Measurements from ENCODE around the gene ENDOU. TPM values are rescaled to one million over a fixed set of nuclear protein-coding genes. Genes with fewer than 3 reads are reported as not detected.
A peak's percentile ranks its signal among the peaks of the same experiment; 100 is the strongest.

ENDOU gene
- polyA plus RNA-seq, 3 donors, result 0.17 to 0.40 TPM; not detected in 1

DNA sequence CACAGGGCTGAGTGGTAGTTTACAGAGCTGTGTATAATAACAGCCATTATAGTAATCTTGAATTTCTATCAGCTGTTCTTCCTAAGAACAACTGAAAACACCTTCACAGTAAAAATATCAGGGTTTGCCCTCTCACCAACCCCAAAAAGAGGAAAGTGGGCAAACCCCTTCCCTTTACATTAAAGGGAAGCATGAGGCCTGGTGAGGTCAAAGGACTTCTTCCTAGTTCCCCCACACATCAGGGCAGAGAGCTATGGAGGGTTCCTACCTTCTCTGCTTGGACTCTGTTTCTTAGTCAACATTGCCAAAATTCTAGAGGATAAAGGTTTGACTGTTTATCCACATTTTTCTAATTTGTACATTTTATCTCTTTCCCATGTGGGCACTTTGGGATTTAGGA lies 15.0 kb downstream of the ENDOU start:
- H3K9me3 Mint-ChIP-seq, result no peaks in the 10 kb centered on the region
- H3K27ac ChIP-seq (ENCODE audit: low read depth in 1 of 2, low read length in 2 of 2), result peak overlapping the region; percentile 78 to 95
- H3K4me2 ChIP-seq (replicated peaks; ENCODE audit: extremely low read depth, low read length, poor library complexity, severe bottlenecking), result peak overlapping the region; percentile 57
- H3K27me3 Mint-ChIP-seq (ENCODE audit: low read depth in 3 of 3), result peaks cover 0 to 4% (median 0%) of the 10 kb centered on the region in 3 donors
- H3K4me1 Mint-ChIP-seq, result peaks cover 67% of the 10 kb centered on the region
- H3K36me3 ChIP-seq (replicated peaks in 1 of 2; ENCODE audit: control insufficient read depth in 1 of 2, insufficient read depth in 2 of 2, low read length in 2 of 2), result no peaks in the 10 kb centered on the region
- peaks cover 0 to 9% of the 10 kb centered on the region in 2 donors for H3K36me3 Mint-ChIP-seq
- peaks cover 58 to 71% of the 10 kb centered on the region in 2 donors for H3K4me1 ChIP-seq (ENCODE audit: control insufficient read depth in 1 of 2, insufficient read depth in 2 of 2, low read length in 2 of 2)
- peak overlapping the region; percentile 83 to 93 (median 91) for H3K27ac Mint-ChIP-seq
- no peaks in the 10 kb centered on the region for H3K27me3 ChIP-seq (ENCODE audit: control insufficient read depth in 2 of 2, insufficient read depth in 2 of 2, low read length in 2 of 2)
- H3K4me3 Mint-ChIP-seq, result peak overlapping the region in 1 of 2 donors; percentile 57
- no peak overlapping the region for H2AFZ ChIP-seq (ENCODE audit: insufficient read depth, low read depth, low read length, poor library complexity, severe bottlenecking)
- no peaks in the 10 kb centered on the region for H4K20me1 ChIP-seq (ENCODE audit: insufficient read depth, low read length)
- peaks cover 40% of the 10 kb centered on the region for H3K79me2 ChIP-seq (ENCODE audit: insufficient read depth, low read length)
- H3K9me3 ChIP-seq (replicated peaks in 1 of 2; ENCODE audit: control insufficient read depth in 1 of 2, insufficient read depth in 1 of 2, low read length in 2 of 2), result no peaks in the 10 kb centered on the region
- H3K9ac ChIP-seq (ENCODE audit: insufficient read depth, low read length, poor library complexity, severe bottlenecking), result no peak overlapping the region
- DNase-seq, result peak; percentile 40 to 78 (median 54)
- intact Hi-C loops (cut with micrococcal nuclease), result loop anchor here (10.0 kb wide), 2 partner anchors 235 to 245 kb away; no protein-coding TSS in a partner anchor
- TF ChIP-seq, protein P1, sequence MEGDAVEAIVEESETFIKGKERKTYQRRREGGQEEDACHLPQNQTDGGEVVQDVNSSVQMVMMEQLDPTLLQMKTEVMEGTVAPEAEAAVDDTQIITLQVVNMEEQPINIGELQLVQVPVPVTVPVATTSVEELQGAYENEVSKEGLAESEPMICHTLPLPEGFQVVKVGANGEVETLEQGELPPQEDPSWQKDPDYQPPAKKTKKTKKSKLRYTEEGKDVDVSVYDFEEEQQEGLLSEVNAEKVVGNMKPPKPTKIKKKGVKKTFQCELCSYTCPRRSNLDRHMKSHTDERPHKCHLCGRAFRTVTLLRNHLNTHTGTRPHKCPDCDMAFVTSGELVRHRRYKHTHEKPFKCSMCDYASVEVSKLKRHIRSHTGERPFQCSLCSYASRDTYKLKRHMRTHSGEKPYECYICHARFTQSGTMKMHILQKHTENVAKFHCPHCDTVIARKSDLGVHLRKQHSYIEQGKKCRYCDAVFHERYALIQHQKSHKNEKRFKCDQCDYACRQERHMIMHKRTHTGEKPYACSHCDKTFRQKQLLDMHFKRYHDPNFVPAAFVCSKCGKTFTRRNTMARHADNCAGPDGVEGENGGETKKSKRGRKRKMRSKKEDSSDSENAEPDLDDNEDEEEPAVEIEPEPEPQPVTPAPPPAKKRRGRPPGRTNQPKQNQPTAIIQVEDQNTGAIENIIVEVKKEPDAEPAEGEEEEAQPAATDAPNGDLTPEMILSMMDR (IDR thresholded peaks at IDR 0.05), result no peak
- H3K4me3 ChIP-seq (replicated peaks in 1 of 3; ENCODE audit: low read depth in 2 of 3, low read length in 3 of 3), result peak overlapping the region in 1 of 3 experiments; percentile 88

DNA sequence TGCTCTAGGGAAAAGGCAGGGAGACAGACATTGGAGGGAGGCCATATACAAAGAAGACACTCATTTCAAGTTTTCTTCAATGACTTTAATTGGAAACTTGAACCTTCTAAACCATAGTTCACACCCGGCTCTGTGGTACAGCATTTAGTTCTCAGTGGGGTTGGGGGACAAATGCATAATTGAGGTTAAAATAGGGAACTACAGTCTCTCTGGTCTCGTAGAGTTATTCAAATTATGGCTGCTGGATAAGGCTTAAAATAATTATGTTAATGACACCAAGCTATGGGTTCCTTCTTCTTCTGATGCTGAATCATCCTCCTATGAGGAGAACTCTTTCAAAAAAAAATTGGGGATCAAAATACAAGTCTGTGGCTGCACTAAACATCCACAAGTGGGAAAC lies 15.6 kb downstream of the ENDOU start:
- H3K36me3 ChIP-seq (replicated peaks in 1 of 2; ENCODE audit: control insufficient read depth in 1 of 2, insufficient read depth in 2 of 2, low read length in 2 of 2), result no peaks in the 10 kb centered on the region
- peak overlapping the region; percentile 57 for H3K4me2 ChIP-seq (replicated peaks; ENCODE audit: extremely low read depth, low read length, poor library complexity, severe bottlenecking)
- Mint-ChIP-seq H3K36me3 (peaks cover 0 to 9% of the 10 kb centered on the region in 2 donors), H3K4me3 (peak overlapping the region; percentile 35 to 56), H3K4me1 (peaks cover 66% of the 10 kb centered on the region), H3K27ac (peak overlapping the region; percentile 83 to 93 (median 91)), H3K27me3 (ENCODE audit: low read depth in 3 of 3) (peaks cover 0 to 4% (median 0%) of the 10 kb centered on the region in 3 donors), H3K9me3 (no peaks in the 10 kb centered on the region)
- peaks cover 46% of the 10 kb centered on the region for H3K79me2 ChIP-seq (ENCODE audit: insufficient read depth, low read length)
- no peaks in the 10 kb centered on the region for H3K27me3 ChIP-seq (ENCODE audit: control insufficient read depth in 2 of 2, insufficient read depth in 2 of 2, low read length in 2 of 2)
- TF ChIP-seq, protein P1 (IDR thresholded peaks at IDR 0.05), result no peak
- intact Hi-C loops (cut with micrococcal nuclease), result loop anchor here (5.0 to 10.0 kb wide), 3 partner anchors 108 to 245 kb away; partner anchors contain the start of gene HDAC7 (in 1 of the 2)
- H3K9me3 ChIP-seq (replicated peaks in 1 of 2; ENCODE audit: control insufficient read depth in 1 of 2, insufficient read depth in 1 of 2, low read length in 2 of 2), result no peaks in the 10 kb centered on the region
- no peak overlapping the region for H3K9ac ChIP-seq (ENCODE audit: insufficient read depth, low read length, poor library complexity, severe bottlenecking)
- DNase-seq, result peak; percentile 18 to 54 (median 30)
- H3K4me3 ChIP-seq (replicated peaks in 1 of 3; ENCODE audit: low read depth in 2 of 3, low read length in 3 of 3), result peak overlapping the region in 1 of 3 experiments; percentile 88
- H4K20me1 ChIP-seq (ENCODE audit: insufficient read depth, low read length), result peaks cover 6% of the 10 kb centered on the region
- peaks cover 58 to 71% of the 10 kb centered on the region in 2 donors for H3K4me1 ChIP-seq (ENCODE audit: control insufficient read depth in 1 of 2, insufficient read depth in 2 of 2, low read length in 2 of 2)
- WGBS (ENCODE audit: insufficient coverage), result no CpG with 5 or more reads among the region's 2 CpGs
- peak overlapping the region; percentile 78 to 95 for H3K27ac ChIP-seq (ENCODE audit: low read depth in 1 of 2, low read length in 2 of 2)
- no peak overlapping the region for H2AFZ ChIP-seq (ENCODE audit: insufficient read depth, low read depth, low read length, poor library complexity, severe bottlenecking)
